22Rv1 (cell line): Measurements from ENCODE around the gene SPATS2L.

Source experiments
- CTCF ChIP-seq: fragments of 450-650 bp; IDR thresholded peaks from 2 replicates; pipeline ENCODE4 v1.5.1; 2017; ENCODE audit warnings: mild to moderate bottlenecking
- ZFX ChIP-seq: fragments of 450-650 bp; IDR thresholded peaks from 2 replicates; pipeline ENCODE4 v1.6.1; 2017; ENCODE audit warnings: antibody characterized with exemption, borderline replicate concordance

GRCh38 chr2:200443916-200444315, 137.4 kb downstream of the SPATS2L start:
- TF ChIP-seq CTCF (no peak), ZFX (no peak)
